NCI-H1436 treated with DMSO at 0.1 percent for 48 hours (cell line): ENCODE measurements around the gene PRMT7.

Experiments
- DNase-seq: peaks from one replicate; lab custom pipeline; 2025; lab: John Stamatoyannopoulos, UW

Gene PRMT7

DNA sequence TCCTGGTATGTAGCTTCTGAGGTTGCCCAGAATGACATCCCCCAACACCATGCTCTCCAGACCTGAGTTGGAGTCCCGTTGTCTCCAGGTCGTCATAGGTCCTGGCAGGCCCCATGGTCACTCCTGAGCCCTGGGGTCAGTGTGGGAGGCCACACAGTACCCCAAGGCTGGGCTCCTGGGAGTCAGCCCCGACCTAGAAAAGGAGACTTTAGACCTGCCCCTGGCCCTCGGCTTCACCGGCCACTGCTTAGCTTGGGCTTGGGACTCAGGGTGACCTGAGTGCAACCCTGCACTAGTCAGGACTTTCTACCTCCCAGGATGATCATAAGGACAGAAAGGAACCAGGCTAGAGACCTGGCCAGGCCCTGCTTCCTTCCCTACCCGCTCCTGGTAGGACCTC is 65.8 kb downstream of the PRMT7 start:
- DNase-seq = no peak

DNA sequence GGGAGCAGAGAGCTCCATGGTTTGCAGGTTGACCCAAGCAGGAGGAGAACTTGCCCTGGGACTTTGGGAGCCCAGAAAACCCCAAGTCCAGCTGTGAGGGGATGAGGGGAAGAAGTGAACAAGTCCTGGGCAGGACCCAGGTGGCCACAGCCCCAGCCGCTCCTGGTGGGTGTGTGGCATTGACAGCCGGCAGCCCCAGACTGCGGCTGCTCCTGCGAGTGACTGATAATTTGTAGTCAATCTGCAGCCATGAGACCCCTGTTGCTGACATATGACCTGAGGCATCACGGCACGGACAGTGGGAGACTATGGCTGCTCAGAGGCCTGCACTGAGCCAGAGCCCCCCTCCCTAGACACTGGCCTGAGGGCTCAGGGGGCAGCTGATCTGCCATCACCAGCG is 66.4 kb downstream of the PRMT7 start:
- no peak for DNase-seq

DNA sequence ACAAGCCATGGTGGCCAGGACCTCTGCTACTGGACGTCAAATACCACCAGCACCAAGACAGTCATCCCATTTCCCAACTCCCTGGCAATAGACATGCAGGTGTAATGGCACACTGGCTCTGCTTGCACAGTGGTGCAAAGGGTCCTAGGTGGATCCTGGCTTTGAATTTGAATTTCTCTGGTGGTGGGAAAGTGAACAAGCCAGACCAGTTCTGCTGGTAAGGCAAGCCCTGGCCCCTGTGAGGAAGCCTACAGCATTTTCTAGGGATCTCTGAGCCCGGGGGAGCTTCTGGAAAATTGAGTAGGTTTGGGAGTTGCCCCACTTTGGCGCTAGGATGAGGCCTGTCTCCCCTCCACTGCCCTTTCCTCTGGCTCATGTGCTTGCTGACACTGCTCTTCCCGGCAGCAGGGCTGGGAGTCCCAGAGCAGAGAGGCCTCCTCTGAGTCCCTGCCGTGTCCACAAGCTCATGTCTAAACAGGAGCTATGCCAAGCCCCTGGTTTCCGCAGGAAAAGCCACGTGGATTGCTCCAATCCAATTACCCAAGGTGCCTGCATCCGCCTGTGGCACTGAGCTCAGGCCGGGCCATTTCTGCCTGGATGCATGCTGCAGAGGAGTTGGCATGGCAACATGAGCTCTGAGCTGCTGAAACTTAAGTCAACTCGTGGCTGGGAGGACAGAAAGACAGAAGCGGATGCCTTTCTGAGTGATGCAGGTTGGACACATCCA is 67.0 kb downstream of the PRMT7 start:
- no peak for DNase-seq

DNA sequence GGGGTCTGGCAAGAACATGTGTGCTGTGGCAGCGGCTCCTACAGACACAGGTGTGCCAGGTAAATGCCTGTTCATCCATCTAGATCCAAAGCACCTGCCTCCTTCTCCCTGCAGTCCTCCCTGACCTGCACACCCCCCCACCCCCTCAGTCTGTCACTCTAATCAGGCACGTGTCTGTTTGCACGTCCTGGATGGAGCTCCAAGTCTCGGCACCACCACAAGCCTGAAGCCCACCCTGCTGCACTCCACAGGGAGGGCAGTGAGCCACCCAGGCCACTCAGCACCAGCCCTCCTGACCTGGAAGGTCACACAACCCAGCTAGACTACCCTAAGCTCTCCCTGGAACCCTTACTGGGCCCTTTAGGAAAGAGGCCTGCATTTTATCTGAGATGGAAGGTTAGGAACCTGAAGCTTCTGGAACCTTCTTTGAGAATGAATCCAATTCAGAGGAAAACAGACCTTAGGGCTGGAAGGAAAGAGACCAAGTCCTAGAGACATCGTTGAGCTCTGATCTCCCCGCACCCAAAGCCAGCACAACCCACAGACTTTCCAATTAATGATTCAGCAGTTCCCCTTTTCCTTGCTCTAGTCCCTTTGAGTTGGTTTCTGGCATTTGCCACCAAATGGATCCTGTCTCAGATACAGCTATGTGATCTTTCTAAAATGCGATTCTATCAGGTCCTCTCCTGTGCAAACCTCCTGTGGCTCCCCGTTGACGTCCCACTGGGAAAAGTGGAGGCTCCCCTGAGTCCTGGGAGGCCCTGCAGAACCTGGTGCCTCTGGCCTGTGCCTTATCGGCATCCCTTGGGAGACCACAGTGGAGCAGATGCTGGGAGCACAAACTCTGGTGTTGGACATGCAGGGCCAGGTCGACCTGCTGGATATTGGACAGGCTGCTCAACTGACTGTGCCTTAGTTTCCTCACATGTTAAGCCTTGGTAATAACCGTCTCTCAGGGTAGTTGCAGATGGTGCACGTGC is 67.9 kb downstream of the PRMT7 start:
- DNase-seq = no peak

DNA sequence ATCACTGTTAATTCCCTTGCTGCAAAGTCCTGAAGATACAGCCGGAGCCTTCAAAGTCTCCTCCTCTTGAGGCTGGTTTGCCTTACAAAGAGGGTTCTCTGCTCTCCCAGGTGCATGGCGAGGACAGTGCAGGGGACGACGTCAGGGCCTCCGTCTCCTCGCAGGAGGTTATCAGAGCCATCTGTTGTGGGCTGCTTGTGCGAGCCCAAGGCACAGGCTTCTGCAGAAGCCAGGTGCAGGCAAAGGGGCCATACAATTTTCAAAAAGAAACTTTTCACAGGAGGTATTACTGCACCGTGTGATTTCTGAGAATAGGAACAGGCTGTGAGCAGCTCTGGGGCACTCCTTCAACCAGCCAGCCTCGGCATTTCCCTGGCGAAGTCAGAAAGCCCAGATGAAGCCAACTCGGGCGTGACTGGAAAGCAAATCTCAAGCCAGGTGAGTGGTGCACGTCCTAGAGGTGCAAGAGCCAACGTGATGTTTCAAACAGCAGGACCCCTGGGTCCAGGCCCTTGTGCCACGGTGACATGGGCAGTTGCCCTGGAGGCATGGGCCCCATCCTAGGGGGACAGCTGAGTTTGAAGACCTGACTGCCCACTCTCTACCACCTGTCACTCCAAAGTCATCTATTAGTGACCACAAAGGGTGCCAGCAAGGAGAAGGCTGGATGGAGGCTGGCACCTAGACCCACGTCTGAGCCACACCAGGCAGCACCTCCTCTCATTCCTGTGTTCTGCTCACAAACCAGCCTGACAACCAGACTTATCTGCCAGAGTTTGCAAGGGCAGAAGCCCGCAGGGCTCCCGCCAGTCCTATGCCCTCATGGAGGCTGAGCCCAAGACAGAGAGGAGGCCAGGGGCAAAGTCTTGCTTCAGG is 68.9 kb downstream of the PRMT7 start:
- DNase-seq = no peak

DNA sequence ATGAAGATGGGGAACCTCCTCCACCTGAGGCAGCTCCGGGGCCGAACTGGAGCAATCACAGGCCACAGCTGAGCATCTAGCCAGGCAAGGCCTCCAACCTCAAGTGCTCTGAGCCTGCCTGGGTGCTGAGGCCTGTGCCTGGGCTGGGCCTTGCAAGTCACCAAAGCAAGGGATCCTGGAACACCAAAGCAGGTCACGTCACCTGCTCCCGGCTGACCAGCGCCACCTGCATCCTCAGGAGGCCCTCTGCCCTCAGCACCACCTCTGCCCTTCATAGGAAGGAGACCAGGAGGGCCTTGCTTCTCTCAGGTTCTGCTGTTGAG is 69.5 kb downstream of the PRMT7 start:
- DNase-seq = no peak

DNA sequence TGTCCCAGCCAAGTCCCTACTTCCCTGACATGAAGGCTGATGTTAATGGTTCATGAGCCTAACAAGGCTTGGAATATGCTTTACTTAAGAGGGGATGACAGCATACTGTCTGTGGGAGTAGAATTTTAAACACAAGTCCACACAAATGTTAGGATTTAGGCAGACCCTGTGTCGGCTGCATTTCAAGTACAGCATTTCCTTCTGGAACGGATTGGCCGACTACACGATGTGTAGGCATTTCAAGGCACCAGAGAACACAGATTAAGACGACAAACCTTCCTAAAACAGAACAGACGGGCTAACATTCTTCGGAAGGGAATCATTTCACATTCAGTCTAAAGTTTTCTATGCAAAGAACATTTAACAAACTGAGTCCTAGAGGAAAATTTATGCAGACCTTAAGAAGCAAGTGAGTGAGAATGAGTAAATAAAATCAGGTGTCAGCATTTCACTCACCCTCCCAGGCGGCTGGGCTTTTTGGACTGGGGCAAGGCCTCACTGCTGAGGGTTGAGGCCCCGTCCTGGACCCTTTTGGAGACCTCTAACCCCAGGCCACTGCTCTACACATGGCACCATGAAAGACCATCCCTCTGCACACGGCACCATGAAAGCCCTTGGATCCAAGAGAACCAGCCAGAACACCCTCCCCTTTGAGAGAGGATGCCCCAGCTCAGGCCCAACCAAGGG is 70.0 kb downstream of the PRMT7 start:
- no peak for DNase-seq

DNA sequence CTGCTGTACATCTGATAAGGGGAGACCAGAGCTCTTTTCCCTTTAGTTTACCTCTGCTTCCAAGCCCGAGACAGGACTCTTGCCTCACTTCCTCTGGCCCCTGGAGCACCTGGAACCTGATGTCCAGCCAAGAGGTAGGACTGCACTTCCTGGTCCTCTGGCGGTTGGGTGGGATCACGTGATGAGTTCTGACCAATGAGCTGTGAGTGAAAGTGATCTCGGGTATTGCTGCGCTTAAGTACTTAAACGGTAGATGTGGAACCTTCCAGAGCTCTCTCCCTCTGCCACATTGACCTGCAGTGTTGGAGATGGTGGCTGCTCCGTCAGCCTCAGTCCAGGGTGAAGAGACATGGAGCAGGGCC is 70.5 kb downstream of the PRMT7 start:
- DNase-seq = no peak

DNA sequence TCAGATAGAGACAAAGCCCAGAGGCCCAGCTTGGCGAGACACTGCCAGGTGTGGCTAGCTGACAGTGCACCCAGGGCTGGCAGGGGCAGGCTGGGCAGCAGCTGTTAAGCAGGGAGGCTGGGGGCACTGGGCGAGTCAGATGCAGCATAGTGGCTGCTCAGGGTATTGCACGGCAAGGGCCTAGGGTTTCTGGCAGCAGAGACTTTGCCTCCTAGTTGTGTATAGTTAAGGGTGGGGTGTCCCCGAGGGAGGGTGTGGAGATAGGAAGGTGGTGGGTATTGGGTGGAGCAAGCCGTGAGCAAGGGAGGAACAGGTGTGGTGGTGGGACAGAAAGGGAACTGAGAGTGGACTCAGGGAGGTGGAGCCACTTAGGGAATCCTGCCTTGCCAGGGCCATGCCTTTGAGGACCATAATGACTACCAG is 71.5 kb downstream of the PRMT7 start:
- no peak for DNase-seq

DNA sequence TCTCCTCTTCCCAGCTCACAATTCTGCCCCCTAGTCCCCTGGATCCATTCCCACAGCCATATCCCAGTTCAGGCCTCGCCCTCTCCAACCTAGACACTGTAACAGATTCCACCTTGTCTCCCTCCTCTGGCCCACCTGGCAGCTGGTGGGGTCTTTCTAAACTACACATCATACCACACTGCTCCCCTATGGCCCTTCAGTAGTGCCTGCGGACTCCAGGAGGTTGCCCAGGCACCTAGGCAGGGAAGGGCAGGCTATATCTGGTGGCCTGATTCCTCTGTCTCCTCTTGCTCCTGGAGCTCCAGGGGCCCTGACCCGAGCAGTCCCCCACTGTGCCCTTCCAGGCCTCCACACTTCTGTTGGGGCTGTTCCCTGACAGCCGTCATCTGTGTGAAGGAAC is 73.0 kb downstream of the PRMT7 start:
- DNase-seq = no peak

DNA sequence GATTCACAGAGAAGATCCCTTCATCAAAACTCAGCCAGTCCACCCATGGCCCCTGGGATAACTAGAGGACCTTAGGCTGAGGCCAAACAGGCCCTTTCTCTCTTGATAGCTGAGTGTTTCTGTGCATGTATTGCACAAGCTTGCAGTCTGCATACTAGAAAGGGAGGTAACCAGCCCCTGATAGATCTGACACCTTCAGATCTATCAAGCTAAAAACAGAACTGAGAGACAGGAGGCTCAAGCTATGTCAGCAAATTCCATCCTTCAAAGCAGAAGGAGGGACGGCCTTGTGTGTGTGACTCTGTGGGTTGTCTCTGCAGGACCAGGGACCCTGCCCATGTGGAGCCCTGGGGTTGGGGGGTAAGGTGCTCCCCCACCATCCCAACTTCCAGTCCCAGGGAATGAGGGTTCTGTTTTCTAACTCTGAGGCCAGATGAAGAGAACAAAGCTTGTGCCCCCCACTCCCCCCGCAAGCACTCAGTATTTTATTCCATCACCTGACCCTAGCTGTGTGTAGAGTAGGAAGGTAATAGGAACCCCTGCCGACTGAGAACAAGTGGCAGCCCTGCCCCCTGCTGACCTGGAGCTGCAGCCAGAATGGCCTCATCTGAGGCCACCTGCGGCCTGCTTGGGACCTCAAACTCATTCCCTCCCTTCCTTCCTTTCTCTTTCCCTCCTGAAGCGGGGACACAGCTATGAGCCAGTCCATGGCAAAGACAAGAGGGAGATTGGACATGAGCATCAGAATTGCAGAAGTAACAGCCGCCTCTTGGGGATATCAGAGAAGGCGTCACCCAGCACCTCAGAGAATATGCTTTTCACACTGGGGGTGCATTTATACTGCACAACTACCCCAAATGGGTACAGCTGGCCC is 73.7 kb downstream of the PRMT7 start:
- DNase-seq = no peak

DNA sequence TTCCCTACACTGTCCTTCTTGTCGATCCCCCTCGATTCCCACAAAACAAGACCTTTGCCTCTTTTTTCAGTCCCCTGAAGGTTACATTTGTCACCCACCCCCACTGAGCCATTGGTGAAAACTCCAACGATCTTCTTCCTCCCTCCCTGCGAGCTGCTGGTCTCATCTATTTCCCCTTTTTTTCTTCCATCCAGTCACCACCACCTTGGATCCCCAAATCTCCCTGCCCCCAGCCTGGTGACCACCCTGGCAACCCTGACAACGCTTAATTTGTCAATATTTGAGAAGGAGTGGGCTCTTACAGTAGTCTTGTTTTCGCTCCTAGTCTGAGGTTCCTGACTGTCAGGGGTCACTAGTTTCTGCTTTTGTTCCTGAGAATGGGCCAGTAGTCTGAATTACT is 74.6 kb downstream of the PRMT7 start:
- no peak for DNase-seq

DNA sequence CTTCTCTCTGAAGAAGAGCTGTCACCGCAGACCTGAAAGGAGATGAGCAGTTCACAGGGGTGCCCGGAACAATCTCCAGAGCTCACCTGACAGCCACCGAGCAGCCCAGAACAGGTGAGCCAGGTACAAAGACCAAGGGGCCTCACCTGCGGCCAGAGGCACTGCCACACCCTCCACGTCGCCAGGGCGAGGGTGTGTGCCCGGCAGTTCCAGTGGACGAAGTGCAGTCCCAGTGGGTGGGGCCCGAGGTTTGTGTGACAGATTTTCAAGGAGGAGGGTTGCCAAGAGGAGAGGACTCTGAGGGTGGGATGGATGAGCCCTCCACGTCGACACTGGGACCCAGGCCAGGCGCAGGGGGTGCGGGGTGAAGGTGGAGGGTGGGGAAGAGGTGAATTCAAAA is 75.8 kb downstream of the PRMT7 start:
- DNase-seq = no peak

DNA sequence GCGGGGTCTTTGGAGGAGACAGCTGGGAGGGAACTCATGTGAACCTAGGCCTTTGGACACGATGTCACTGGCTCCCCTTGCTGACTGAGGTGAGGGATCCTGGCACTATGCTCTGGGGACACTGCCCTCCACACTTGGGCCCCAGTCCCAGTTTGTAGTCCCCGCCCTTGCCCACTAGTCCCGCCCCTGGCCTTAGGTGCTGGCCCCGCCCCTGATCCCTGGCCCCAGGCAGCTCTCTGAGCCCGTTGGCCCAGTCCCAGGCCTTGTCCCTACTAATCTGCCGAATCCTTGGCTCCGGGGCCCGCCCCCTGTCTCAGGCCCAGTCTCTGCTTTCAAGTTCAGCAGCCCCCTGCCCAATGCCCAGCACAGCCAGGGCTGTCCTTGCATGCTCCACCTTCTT is 76.5 kb downstream of the PRMT7 start:
- no peak for DNase-seq

DNA sequence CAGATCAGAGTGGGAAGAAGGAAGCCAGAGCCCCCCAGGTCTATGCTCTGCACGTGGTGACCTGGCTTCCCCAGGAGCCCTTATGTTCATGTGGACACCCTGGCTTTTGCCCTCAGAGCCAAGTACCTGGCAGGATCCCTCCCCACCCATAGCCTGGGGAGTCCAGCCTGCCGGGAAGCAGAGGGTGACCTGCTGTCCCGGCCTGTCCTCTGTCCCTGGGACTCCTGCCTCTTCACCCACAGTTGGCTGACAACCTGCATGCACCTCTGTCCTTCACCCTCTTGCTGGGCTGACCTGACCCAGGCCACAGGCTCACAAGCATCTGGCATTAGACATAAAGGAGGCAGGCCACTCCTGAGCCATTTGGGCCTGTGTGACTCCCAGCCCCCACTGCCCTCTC is 77.3 kb downstream of the PRMT7 start:
- DNase-seq = no peak

DNA sequence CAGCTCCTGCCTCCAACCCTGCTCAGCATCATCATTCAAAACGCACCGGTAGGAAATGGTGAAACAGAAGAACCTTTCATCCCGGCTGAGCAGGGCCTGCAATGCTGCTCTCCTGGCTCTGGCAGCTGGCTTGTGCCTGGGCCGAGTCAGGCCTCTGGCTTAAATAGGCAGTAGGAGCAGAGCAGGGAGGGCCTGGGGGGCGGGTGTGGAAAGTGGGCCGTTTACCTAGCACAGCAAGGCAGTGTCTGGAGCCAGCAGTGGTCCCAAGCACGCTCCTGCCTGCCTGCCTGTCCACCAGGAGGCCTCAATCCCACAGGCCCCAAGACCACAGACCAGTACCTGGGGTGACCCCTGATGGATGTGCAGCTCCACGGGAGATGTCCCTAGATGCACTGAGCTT is 78.2 kb downstream of the PRMT7 start:
- no peak for DNase-seq

DNA sequence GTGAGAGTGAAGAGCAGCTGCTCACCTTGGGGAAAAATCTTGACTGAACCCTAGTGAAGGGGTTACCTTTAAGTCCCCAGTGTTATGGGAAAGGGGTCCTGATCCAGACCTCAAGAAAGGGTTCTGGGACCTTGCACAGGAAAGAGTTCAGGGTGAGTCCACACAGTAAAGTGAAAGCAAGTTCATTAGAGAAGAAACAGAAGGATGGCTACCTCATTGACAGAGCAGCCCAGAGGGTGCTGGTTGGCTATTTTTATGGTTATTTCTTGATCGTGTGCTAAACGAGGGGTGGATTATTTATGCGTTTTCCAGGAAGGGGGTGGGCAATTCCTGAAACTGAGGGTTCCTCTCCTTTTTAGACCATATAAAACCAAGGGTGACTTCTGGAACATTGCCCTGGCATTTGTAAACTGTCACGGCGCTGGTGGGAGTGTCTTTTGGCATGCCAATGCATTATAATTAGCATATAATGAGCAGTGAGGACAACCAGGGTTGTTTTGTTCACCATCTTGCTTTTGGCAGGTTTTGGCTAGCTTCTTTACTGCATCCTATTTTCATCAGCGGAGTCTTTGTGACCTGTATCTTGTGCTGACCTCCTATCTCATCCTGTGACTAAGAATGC is 79.0 kb downstream of the PRMT7 start:
- DNase-seq = no peak

DNA sequence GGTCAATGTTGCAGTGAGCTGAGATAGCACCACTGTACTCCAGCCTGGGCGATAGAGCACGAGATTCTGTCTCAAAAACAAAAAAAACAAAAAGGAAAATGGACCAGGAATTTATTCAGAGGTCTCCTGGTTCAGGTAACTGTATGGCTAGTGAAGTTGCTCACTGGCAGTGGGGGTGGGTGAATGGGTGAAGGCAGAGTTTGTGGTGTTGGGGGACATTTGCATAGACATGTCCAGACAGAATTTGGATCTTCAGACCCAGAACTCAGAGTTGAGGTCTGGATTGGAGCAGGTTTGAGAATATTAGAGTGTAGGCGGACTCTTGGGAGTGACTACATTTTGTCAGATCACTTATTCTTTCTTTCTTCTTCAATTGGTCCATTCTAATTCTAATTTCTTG is 82.5 kb downstream of the PRMT7 start:
- no peak for DNase-seq

DNA sequence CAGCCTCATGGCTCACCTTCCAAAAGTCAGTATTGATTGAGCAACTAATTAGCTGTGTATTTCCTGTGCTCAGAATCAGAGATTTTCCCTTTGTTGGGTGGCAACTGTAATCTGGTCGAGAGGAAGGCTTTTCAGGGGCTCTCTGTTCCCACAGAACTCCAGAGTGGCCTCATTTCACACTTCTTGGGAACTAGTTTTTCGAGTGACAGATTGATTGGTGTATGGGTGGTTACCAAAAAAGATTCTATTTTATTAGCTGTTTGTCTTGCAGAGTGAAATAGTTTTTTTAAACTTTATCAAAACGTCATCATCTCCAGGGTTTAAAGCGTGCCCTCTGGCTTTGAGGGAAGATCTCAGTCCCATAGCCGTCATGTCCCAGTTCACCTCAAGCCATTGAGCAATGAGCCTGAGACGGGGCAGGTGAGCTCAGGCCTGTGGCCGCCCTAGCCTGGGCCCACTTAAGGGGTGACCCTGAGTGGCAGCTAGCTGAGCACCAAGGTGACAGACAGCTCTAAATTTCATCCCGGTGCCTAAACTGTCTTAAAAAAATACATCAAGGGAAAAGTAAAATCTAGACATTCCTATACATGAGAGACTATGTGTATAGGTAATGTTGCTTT is 84.5 kb downstream of the PRMT7 start:
- DNase-seq = no peak

DNA sequence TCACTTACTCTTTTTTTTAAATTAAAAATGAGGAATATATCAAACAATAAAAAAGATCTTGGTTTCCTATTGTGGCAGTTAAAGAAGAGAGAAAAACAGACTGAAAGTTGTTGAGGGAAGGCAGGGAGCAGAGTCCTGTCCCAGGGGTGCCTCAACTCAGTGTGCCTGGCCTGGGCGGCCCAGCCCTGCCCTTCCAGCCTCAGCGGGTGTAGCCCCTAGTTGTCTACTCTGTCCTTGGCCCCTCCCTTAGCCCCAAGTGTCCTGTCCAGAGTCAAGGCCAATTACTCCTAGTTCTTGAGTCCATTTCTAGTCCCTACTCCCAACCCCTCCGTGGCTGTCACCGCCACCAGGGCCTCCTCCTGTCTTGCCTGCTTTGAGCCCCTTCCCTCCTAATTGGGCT is 85.0 kb downstream of the PRMT7 start:
- no peak for DNase-seq
